Left lung (tissue), 14 donors: ENCODE data around the gene SPATA31A3. TPM values are rescaled to one million over a fixed set of nuclear protein-coding genes. Genes with fewer than 3 reads are reported as not detected.
"Not testable (repeated sequence)": the region's sequence is repeated elsewhere in the genome, so short reads cannot be mapped to it uniquely, and the experiment has no call there.

ENCODE experiments used
- ATAC-seq: fragments of 200-7000 bp; cut with Tn5 transposase; one replicate; pipeline ENCODE4 v1.9.1; 2020; ENCODE audit warnings: moderate library complexity
- DNase-seq, 4 donors: peaks; one replicate each; pipeline ENCODE4 v3.0.0-alpha.2; 2013 to 2020
- H3K27ac ChIP-seq, 2 donors: fragments of 200-600 bp; sonication (generic) in 1 of 2; one replicate each; pipeline versions ENCODE4 v1.5.0 to v1.8.0; 2020 to 2021
- H3K27me3 ChIP-seq, 2 donors: fragments of 200-600 bp; sonication (generic) in 1 of 2; one replicate each; pipeline versions ENCODE4 v1.5.0 to v1.8.0; 2020 to 2021
- H3K36me3 ChIP-seq, 2 donors: fragments of 200-600 bp; sonication (generic) in 1 of 2; one replicate each; pipeline versions ENCODE4 v1.5.0 to v1.8.0; 2020 to 2021
- H3K4me1 ChIP-seq, 2 donors: fragments of 200-600 bp; one replicate each; pipeline ENCODE4 v1.8.0; 2021
- H3K4me3 ChIP-seq, 2 donors: fragments of 200-600 bp; sonication (generic) in 1 of 2; one replicate each; pipeline versions ENCODE4 v1.5.0 to v1.8.0; 2020 to 2021; ENCODE audit warnings: mild to moderate bottlenecking in 1 of 2
- H3K9me3 ChIP-seq, 2 donors: fragments of 200-600 bp; sonication (generic) in 1 of 2; one replicate each; pipeline versions ENCODE4 v1.5.0 to v1.8.0; 2020 to 2021
- intact Hi-C, 2 donors: fragments of 100-400 bp; cut with DNase I; formaldehyde crosslinking; loops; one replicate each; pipeline versions ENCODE4 v1.11.2 to v1.14.2; 2022
- long read RNA-seq, 12 donors: library from polyadenylated mRNA in 2 of 12; unstranded in 2 of 12; transcript quantifications; one replicate each; pipeline ENCODE4 v2.0.0 and lab custom pipeline, GENCODE V29; 2019 to 2026
- polyA plus RNA-seq, 6 donors: library from polyadenylated mRNA; unstranded; fragments of 120-200 nt; gene quantifications; one replicate each; pipeline ENCODE4 v1.2.1, GENCODE V29; 2013; ENCODE audit not compliant: insufficient read length in 6 of 6
- total RNA-seq, 2 donors: library from RNA; stranded (reverse); fragmentation: NEBNext Ultra II Directional; extraction: Animal tissue kit (Norgen Biotek cat#: 25700); gene quantifications; one replicate each; pipeline ENCODE4 v1.2.1, GENCODE V29; 2021
- donor health status: DM: no; HTN: yes; CAD: no.
- donor health status: DM: no; HTN: no; CAD: no.

SPATA31A3 gene
- not detected for total RNA-seq
- polyA plus RNA-seq: not detected
- long read RNA-seq, donor 1: 0 reads
- long read RNA-seq, donor 2: 0 reads
- long read RNA-seq, donor 3: 0 reads
- long read RNA-seq, donor 4: 0 reads
- long read RNA-seq, donor 5: 0 reads
- long read RNA-seq, donor 6: 0 reads
- long read RNA-seq, donor 7: 0 reads
- long read RNA-seq, donor 8: 0 reads
- long read RNA-seq, donor 9: 0 reads
- long read RNA-seq, donor 10: 0 reads
- long read RNA-seq, donor 11: 0 reads
- long read RNA-seq, donor 12: 0 reads

- ATAC-seq, H3K4me3 ChIP-seq, intact Hi-C loops: not testable (repeated sequence)
Observed at GRCh38 chr9:66992450-66992849, at the start of gene SPATA31A3. SPATA31A3 (minus strand) TSS chr9:66992550; CDS start chr9:66992521, 29 bp downstream.

GRCh38 chr9:66952576-66952975 is 39.8 kb downstream of the SPATA31A3 start:
- DNase-seq, H3K4me3 ChIP-seq, H3K4me1 ChIP-seq, H3K9me3 ChIP-seq, ATAC-seq, intact Hi-C loops, H3K27me3 ChIP-seq, H3K27ac ChIP-seq, H3K36me3 ChIP-seq: not testable (repeated sequence)

More at GRCh38 chr9:66992450-66992849, at the start of gene SPATA31A3:
- not testable (repeated sequence) for H3K4me1 ChIP-seq, H3K9me3 ChIP-seq, H3K36me3 ChIP-seq, H3K27ac ChIP-seq, DNase-seq, H3K27me3 ChIP-seq

DNA sequence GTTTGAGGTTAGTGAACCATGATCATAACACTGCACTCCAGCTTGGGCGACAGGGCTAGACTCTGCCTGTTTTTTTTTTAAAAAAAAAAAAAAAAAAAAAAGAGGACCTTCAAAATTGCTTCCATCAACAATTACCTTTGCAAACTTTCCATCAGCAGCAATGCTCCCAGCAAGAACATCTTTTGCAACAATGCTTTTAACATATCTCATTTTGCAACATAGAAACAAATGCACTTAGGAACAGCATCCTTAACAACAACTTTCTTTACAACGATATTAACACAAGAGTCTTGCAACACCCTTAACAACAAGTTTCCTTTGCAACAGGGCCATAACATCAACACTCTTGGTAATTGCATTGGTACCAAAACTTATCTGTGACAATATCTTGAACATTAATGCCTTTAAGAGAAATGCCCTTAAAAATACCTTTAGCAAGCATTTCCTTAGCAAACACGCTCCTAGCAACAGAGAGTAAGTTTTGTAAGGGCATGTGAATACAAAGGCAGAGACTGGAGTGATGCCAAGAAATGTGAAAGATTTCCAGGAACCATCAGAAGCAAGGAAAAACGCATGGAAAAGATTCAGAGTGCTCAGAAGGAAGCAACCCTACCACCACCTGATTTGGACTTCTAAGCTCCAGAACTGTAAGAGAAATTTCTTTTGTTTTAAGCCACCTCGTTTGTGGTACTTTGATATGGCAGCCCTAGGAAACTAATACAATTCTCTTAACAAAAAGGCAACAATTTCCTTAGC is 49.8 kb downstream of the SPATA31A3 start:
- H3K4me3 ChIP-seq, H3K4me1 ChIP-seq, H3K27me3 ChIP-seq, H3K36me3 ChIP-seq, H3K9me3 ChIP-seq, H3K27ac ChIP-seq, intact Hi-C loops: not testable (repeated sequence)
- peak in 1 of 4 donors; percentile 5 for DNase-seq
- ATAC-seq: peak; percentile 32

- H3K27ac ChIP-seq, H3K27me3 ChIP-seq, H3K9me3 ChIP-seq, intact Hi-C loops, ATAC-seq, DNase-seq, H3K4me1 ChIP-seq, H3K4me3 ChIP-seq, H3K36me3 ChIP-seq: not testable (repeated sequence)
Observed at GRCh38 chr9:66939878-66940830, 52.2 kb downstream of the SPATA31A3 start.

DNA sequence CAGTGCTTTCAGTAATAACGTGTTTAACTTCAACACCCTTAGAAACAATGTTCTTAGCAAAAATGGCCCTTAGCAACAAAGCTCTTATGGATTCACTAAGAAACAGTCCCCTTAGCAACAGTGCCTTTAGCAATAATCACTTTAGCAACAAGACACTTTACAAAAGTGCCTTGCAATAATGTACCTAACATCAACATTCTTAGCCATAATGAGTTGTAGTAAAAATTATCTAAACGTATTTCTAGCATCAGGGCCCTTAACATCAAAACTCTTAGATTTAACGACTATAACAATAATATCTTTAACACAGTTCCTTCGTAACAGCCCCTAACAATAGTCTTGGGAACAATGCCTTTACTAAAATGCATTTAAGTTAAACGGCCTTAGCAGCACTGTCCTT is 54.0 kb downstream of the SPATA31A3 start:
- H3K4me3 ChIP-seq, H3K27me3 ChIP-seq, H3K27ac ChIP-seq, H3K36me3 ChIP-seq, H3K9me3 ChIP-seq, DNase-seq, ATAC-seq, intact Hi-C loops, H3K4me1 ChIP-seq: not testable (repeated sequence)

DNA sequence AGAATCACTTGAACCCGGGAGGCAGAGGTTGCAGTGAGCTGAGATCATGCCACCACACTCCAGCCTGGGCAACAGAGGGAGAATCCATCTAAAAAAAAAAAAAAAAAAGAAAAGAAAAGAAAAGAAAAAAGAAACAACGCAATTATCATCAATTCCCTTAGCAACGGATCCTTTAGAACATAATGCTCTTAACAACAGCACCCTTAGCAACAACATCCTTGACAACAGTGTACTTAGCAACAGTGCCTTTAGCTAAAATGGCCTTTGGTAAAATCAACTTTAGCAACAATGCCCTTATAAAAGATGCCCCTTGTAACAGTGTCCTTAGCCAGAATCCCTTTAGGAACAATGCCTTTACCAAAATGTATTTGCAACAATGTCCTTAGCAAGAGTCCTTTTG is 54.7 kb downstream of the SPATA31A3 start:
- DNase-seq, ATAC-seq, H3K27me3 ChIP-seq, H3K4me1 ChIP-seq, H3K4me3 ChIP-seq, H3K9me3 ChIP-seq, H3K36me3 ChIP-seq, intact Hi-C loops, H3K27ac ChIP-seq: not testable (repeated sequence)

Other genes with a start within 250 kb of the SPATA31A3 start
- 1 to 10 TPM; 3.4 to 4.4 TPM for gene ZNF658, start 91.8 kb downstream of the SPATA31A3 start, total RNA-seq
- gene ZNF658, start 91.8 kb downstream of the SPATA31A3 start, polyA plus RNA-seq: 10 to 100 TPM in 1 of 6 donors, 1 to 10 TPM in 5; 6.2 to 10.5 (median 7.6) TPM